ENCODE results near the gene RBL2.
A peak's percentile ranks its signal among the peaks of the same experiment; 100 is the strongest.
"Not testable (repeated sequence)": the region's sequence is repeated elsewhere in the genome, so short reads cannot be mapped to it uniquely, and the experiment has no call there.

Gene RBL2

DNA sequence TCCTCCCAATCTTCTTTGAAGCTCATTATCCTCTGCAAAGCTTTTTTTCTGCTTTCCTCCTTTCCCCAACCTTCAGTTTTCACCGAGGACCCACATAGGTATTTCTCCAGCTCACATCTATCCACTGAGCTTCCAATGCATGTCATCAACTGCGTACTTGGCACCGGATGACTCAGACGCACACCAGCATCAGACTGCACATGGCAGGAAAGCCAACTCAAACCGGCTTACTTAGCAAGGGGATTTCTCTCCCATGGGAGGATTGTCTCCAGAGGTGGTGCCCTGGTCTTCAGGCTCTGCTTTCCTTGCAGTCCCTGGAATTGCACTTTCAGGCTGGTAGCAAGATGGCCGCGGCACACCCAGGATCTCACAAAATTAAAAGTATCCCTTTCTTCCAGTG lies 70.4 kb downstream of the RBL2 start:
- no peak for DNase-seq (ENCODE audit: low read depth)

- DNase-seq (ENCODE audit: low read depth) = no peak
Observed at GRCh38 chr16:53506254-53506653, 72.0 kb downstream of the RBL2 start.

DNA sequence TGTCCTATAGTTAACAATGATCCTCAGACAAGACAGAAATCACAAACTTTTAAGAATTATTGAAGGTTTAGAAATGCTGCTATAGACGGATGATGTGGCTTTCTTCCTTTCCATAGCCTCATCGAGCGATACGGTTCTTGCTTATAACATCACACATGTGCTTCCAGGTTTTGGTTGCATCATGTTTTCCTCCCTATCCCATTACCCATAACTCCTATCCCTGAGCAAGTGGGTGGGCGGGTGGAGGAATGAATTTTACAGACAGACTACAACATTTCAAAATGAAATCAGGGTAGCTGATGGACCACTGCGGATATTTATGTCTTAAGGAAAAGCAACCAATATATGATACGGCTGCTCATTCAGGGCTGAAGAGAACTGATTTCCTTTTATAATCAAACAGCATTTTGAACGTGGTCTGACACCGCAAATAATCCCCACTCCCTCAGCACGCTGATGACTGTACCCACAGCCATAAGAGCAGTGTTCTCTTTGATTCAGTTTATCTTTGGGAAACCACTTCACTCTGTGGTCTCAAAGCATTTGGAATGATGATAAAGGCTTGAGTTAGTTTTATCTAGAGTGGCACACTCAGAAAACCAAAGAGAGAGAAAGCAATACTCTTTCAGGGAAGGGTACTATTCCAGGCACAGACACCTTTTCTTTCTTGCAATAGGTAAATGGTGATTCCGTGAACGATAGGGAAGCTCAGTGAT lies 73.4 kb downstream of the RBL2 start:
- DNase-seq (ENCODE audit: low read depth) = no peak

DNA sequence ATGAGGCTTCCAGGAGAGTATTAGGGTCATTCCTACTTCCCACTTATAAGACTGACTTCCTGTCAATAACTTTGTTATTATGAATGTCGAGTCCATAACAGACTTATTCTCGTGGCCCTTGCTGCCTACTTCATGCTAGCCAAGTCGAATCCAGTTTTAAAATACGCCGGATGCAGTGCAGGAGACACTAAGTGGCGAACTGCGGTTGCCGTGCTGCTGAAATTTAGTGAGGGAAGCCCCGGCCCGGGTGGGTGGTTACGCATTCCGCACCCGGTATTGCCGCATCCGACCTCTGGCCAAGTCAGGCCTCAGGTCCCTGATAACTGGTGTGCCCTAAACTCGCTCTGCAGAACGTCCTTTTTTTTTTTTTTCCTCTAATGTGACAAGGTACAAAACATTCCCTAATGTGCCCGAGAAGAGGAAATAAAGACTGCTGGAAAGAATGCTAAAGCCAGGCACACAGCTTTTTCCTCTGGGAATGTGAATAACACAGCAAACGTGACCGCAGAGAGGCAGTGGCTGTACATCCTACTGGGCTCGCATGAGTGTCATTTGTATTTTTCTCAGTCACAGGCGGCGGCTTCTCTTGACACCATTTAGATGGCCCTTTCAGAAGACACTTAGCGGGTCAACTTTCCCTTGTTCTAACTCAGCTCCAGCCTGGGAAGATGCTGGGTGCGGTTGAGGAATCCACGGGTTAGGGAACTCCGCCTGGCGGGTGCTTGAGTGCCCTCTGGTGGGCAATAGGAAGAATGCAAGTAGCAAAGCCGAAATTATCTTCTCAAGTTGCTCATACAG lies 75.8 kb downstream of the RBL2 start:
- no peak for DNase-seq (ENCODE audit: low read depth)

GRCh38 chr16:53510704-53511070 lies 76.4 kb downstream of the RBL2 start:
- no peak for DNase-seq (ENCODE audit: low read depth)

GRCh38 chr16:53511084-53511402 lies 76.8 kb downstream of the RBL2 start:
- no peak for DNase-seq (ENCODE audit: low read depth)

DNA sequence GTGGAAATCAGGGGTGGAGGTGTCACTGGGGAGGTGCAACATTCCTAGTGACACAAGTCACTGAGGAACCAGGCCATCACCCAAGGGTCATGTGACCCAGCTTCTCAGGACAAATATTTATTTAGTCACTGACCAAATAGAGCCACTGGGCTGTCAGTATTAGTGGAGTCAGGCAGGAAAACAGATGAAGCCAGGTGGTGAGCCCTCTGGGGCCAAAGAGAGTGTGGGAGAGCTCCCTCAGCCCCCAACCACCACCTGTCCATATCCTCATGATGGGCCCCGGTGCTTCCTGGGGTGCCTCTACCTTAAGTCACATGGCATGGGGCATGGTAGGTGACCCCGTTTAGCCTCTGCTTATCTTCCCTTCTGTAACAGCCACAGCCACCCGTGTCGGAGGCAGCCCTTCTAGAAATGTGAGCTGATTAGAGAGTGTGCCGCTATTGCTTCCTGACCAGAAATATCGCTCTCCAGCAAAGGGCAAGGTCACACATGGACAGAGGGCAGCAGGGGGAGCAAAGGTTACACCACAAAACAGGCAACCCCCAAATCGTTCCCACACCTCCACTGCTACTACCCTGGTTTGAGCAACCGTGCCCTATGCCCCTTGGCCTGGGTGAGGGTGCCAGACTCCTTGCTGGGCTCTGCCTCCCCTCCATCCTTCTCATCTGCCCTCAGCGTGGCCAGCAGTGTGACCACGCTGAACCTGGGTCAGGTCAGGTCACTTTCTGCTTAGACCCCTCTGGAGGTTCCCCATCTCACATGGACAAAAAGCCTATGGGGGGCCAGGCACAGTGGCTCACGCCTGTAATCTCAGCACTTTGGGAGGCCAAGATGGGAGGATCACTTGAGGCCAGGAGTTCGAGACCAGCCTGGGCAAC lies 77.4 kb downstream of the RBL2 start:
- no peak for DNase-seq (ENCODE audit: low read depth)

GRCh38 chr16:53512795-53513194 lies 78.5 kb downstream of the RBL2 start:
- DNase-seq (ENCODE audit: low read depth) = not testable (repeated sequence)

DNA sequence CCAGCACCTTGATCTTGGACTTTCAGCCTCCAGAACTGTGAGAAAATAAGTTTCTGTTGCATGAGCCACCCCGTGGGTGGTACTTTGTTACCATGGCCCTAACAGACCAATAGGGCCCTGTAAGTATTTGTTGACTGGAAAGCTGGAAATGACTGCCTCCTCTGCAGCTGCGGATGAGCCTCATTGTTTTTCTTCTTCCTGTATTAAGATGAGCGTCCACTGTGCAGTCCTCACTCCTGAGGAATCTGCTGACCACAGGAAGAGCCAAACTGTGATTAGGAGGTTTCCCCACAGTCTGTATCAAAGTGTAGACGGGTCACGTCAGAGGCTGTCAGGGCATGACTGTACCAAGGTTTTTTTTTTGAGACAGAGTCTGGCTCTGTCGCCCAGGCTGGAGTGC lies 81.0 kb downstream of the RBL2 start:
- no peak for DNase-seq (ENCODE audit: low read depth)

- no peak for DNase-seq (ENCODE audit: low read depth)
Observed at GRCh38 chr16:53515811-53516210, 81.5 kb downstream of the RBL2 start.

GRCh38 chr16:53517851-53518250 lies 83.6 kb downstream of the RBL2 start:
- DNase-seq (ENCODE audit: low read depth) = no peak

DNA sequence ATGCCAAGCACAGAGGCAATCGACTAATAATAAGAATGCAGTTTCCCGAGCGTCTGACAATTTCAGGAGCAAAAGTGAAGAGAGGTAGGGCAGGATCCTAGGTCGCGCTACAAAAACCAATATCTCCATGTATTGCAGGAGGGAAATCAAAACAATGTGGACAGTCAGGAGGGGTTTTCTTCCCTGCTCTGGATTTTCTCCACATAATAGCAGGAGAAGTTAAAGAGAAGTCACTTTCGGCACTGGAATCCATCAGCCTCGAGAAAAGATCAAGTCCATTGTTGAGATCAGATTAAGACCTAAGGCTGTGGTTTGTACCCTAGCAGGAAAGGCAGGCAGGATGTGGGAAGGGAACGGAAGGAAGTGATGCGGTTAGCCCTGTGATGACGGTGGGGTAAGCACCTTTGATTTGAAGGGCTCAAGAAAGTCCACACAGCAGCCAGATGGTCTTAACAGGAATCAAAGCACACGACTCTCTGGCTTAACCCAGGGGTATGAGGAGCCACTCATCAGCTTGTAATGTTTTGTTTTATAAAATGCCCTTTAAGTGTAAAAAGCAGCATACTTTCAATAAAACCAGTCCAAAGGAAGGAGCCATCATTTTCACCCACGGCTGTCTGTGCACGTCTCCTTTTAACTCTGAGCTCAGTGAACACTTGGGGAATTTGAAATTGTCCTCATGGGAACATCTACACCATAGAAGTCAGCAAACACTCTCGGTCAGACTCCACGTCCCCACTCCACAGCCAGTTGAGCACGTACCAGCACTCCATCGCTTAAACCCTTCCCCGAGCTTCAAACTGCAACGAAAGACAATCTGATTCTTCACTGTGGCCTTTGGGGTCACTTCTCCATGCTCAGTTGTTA lies 84.5 kb downstream of the RBL2 start:
- peak; percentile 59 for DNase-seq (ENCODE audit: low read depth)

- no peak for DNase-seq (ENCODE audit: low read depth)
Observed at GRCh38 chr16:53519417-53520091, 85.3 kb downstream of the RBL2 start.

DNA sequence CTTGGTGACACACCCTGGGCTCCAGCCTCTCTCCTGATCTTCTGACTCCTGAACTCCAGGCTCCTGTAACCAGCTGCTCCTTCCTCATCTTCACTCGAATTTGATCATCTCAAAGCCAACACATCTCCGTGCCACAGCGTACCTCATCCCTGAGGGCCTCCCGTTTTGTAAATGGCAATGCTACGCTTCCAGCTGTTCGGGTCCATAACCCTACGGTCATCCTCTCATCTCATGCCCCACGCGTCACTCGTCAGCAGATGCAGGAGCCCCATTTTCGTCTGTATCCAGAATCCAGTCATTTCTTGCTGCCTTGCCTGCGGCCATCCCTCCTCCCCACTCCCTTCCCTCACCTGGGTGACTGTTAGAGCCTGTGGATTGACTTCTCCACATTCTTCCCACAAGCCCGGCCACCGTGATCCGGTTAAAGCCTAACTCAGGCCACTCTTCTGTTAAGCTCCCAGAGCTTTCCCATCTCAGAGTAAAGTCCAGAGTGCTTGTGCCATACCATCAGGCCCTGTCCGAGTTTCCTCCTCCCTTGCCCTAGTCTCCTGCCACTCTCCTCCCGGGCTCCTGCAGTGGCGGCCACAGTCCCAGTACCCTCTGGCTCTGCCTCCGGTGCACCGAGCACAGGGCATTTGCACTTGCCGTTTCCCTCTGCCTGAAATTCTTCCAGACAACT lies 89.0 kb downstream of the RBL2 start:
- no peak for DNase-seq (ENCODE audit: low read depth)

DNA sequence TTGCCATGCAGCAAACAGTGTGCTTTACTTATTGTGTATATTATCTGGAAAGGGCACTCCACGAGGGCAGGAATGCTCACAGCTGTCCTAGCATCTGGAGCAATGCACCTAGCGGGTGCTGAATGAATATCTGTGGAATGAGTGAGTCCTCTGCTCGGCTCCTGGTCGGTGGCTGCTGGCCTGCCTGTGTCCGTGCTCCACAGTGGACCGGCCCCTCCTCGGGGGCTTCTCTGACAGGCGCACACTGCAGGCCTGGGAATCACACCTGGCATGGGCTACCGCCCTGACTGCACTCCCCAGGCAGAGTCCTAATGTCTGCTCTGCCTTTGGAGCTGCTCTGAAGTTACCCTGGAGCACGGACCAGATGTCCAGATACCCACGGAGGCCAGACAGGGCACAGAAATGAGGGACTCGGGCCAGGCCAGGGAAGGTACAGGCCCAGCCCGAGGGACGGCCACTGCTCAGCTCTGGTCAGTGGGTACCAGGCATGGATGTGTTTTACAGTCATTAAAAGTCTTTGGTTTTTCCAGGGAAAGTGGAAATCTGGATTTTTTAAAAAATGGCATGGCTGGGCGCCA lies 89.8 kb downstream of the RBL2 start:
- no peak for DNase-seq (ENCODE audit: low read depth)

GRCh38 chr16:53528797-53529196 lies 94.5 kb downstream of the RBL2 start:
- no peak for DNase-seq (ENCODE audit: low read depth)

DNA sequence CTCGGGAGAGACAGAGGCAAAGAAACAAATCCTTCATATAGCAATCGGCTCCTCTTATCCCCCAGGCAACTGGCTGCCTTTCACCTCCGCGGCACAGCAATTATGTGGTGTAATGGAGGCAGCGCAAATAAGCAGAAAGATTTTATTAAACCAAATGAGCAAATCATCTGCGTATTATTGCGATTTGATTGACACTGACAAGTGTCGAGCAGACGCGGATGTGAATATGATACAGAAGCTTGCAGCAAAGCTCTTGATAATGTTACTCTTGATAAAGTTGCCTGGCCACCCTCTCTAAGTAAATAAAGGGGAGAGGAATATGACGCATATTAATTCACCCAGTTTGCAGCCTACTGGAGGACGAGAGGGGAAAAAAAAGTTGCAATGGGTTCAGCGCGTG lies 95.2 kb downstream of the RBL2 start:
- no peak for DNase-seq (ENCODE audit: low read depth)

DNA sequence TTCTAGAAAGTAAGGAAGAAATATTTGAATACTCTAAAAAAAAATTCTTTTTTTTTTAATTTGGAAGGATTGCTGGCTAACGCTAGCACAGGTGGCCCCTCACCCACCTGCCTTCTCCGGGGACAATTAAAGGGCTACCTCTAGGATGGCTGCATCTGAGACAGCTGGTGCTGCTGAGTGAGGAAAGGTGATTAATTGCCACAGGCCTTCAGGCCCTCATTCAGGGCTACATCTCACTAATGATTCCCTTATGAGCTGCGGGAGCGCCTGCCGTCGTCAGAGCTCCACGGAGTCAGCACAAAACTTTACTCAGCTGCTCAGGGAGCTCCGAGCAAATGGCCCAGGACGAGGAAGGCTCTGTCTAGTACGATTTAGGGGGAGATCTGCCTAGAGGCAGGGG lies 95.8 kb downstream of the RBL2 start:
- no peak for DNase-seq (ENCODE audit: low read depth)

DNA sequence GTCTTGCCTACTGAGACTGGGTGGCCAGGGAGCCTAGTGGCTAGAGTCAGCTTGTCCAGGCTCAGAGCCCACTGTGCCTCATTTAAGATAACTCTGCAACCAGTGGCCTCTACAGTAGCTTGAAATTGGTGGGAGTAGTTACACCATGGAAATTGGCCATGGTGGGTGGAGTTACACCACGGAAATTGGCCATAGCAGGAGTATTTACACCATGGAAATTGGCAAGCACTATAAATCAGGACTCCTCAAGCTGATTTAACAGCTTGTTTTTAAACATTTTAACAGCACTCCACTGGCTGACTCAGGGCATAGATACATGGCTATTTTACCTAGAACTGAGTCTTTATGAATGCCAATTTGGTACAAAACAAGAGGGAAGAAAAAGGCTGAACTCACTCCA lies 96.5 kb downstream of the RBL2 start:
- DNase-seq (ENCODE audit: low read depth) = no peak

DNA sequence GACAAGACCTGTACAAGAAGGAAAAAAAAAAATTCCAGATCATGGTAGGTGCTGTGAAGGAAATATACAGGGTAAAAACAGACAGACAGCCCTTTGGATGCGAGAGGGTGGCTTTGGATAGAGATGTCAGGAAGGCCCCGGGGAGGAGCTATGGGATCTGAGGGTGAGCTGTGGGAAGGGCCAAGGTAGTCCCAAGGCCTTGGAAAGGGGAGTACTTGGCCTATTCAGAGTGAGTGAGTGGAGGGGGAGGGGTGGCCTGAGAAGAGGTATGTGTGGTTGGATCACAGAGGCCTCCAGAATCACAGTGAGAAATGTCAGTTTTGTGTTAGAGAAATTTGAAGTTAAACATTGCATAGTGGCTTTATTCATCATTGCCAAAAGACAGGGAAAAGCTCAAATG lies 99.9 kb downstream of the RBL2 start:
- no peak for DNase-seq (ENCODE audit: low read depth)
